Pancreas (tissue), 10 donors: ENCODE data around the gene ELN. TPM values are rescaled to one million over a fixed set of nuclear protein-coding genes. Genes with fewer than 3 reads are reported as not detected.

Source experiments
- ATAC-seq, 4 donors: fragments of 200-7000 bp; cut with Tn5 transposase; one replicate each; pipeline versions ENCODE4 v1.8.0 to v1.9.1; 2020; ENCODE audit warnings: mild to moderate bottlenecking in 4 of 4, moderate library complexity in 4 of 4
- DNase-seq, 6 donors: peaks; one replicate each; pipeline ENCODE4 v3.0.0-alpha.2; 2020
- FAIRE-seq: peaks from 2 replicates; lab custom pipeline; 2012; peaks lifted over from hg19 to GRCh38; lab: Jason Lieb, UNC
- H3K27ac ChIP-seq, 4 donors: fragments of 200-600 bp; sonication (generic); 1 replicate in 3 of 4; 2 replicates in 1 of 4; pipeline versions ENCODE4 v1.5.0 to v1.8.0; 2020
- H3K27me3 ChIP-seq, 4 donors: fragments of 200-600 bp; one replicate each; pipeline ENCODE4 v1.8.0; 2021
- H3K36me3 ChIP-seq, 3 donors: fragments of 200-600 bp; sonication (generic) in 1 of 3; one replicate each; pipeline versions ENCODE4 v1.5.0 to v1.8.0; 2020 to 2021
- H3K4me1 ChIP-seq, 3 donors: fragments of 200-600 bp; one replicate each; pipeline ENCODE4 v1.8.0; 2021
- H3K4me3 ChIP-seq, 4 donors: fragments of 200-600 bp; sonication (generic) in 2 of 4; one replicate each; pipeline versions ENCODE4 v1.5.0 to v1.8.0; 2020 to 2021
- H3K9me3 ChIP-seq, 4 donors: fragments of 200-600 bp; one replicate each; pipeline ENCODE4 v1.8.0; 2021
- CTCF ChIP-seq, 4 donors: fragments of 200-600 bp; sonication (generic) in 3 of 4; IDR thresholded peaks; one replicate each; pipeline versions ENCODE4 v1.5.0 to v1.8.0; 2021; ENCODE audit warnings: antibody characterized with exemption in 4 of 4
- WGBS, 2 donors: extraction: QIAGEN DNeasy Blood & Tissue Kit; methylation state at CpG; one replicate each; pipeline ENCODE4 v1.1.7; 2013; 5-methylcytosine and 5-hydroxymethylcytosine counted together
- intact Hi-C, 3 donors: fragments of 100-400 bp; cut with DNase I; formaldehyde crosslinking; loops; one replicate each; pipeline versions ENCODE4 v1.11.1 to v1.14.2; 2022
- polyA plus RNA-seq, 2 donors: library from polyadenylated mRNA; stranded (reverse); fragments of 200-250 nt; gene quantifications; one replicate each; pipeline ENCODE4 v1.2.3, GENCODE V29; 2013
- total RNA-seq, 6 donors: library from RNA; stranded (reverse); fragmentation: NEBNext Ultra II Directional in 4 of 6; extraction: Animal tissue kit (Norgen Biotek cat#: 25700) in 4 of 6; gene quantifications; one replicate each; pipeline versions ENCODE4 v1.2.1 to v1.2.4, GENCODE V29; 2021 to 2023
- donor health status: healthy with polysubstance abuse.
- donor health status: DM: no; HTN: no; CAD: no; lungs with moderate emphysema.
- donor health status: DM: no; HTN: no; CAD: no.
- donor health status: control.
- donor health status: control.
- donor health status: Bipolar disorder and iron deficiency.
- donor health status: DM: yes; HTN: yes; CAD: no.
- donor health status: DM: no; HTN: no; CAD: no.
- donor health status: DM: no; HTN: no; CAD: no.
- donor health status: DM: yes; HTN: yes; CAD: no.

ELN gene
- total and polyA plus RNA-seq, 8 donors, result 36.8 to 118 (median 70.7) TPM

GRCh38 chr7:74103219-74103772 lies 75.3 kb downstream of the ELN start:
- Histone ChIP-seq H3K4me3 (no peak overlapping the region), H3K9me3 (no peaks in the 10 kb centered on the region), H3K4me1 (no peaks in the 10 kb centered on the region), H3K27me3 (no peaks in the 10 kb centered on the region), H3K27ac (no peak overlapping the region), H3K36me3 (peaks cover 0 to 9% (median 0%) of the 10 kb centered on the region in 3 donors)
- FAIRE-seq (no peak), ATAC-seq (no peak), DNase-seq (no peak)
- intact Hi-C loops, result no loop called here
- TF ChIP-seq CTCF (IDR thresholded peaks at IDR 0.05), result no peak
- WGBS, 2 donors, result 93 to 96% methylated on average over 6 of the region's 6 CpGs

GRCh38 chr7:74104702-74105101 lies 76.7 kb downstream of the ELN start:
- no peaks in the 10 kb centered on the region for H3K4me1 ChIP-seq
- FAIRE-seq (no peak), DNase-seq (no peak), ATAC-seq (no peak)
- H3K27ac ChIP-seq, result no peak overlapping the region
- intact Hi-C loops, result no loop called here
- no peaks in the 10 kb centered on the region for H3K27me3 ChIP-seq
- H3K9me3 ChIP-seq, result no peaks in the 10 kb centered on the region
- H3K36me3 ChIP-seq, result peaks cover 0 to 11% (median 0%) of the 10 kb centered on the region in 3 donors
- no peak overlapping the region for H3K4me3 ChIP-seq
- 91 to 95% methylated on average over 8 of the region's 8 CpGs for WGBS, 2 donors
- no peak for TF ChIP-seq CTCF (IDR thresholded peaks at IDR 0.05)

GRCh38 chr7:74105992-74106391 lies 78.0 kb downstream of the ELN start:
- FAIRE-seq (no peak), DNase-seq (no peak), ATAC-seq (no peak)
- H3K4me1 ChIP-seq, result no peaks in the 10 kb centered on the region
- TF ChIP-seq CTCF (IDR thresholded peaks at IDR 0.05), result no peak
- H3K4me3 ChIP-seq, result no peak overlapping the region
- H3K9me3 ChIP-seq, result no peaks in the 10 kb centered on the region
- intact Hi-C loops, result no loop called here
- H3K27me3 ChIP-seq, result no peaks in the 10 kb centered on the region
- WGBS, 2 donors, result 93% methylated on average over 11 of the region's 11 CpGs
- H3K27ac ChIP-seq, result no peak overlapping the region
- H3K36me3 ChIP-seq, result peaks cover 0 to 11% (median 0%) of the 10 kb centered on the region in 3 donors

- no peak overlapping the region for H3K27ac ChIP-seq
- no peak overlapping the region for H3K4me3 ChIP-seq
- H3K4me1 ChIP-seq, result no peaks in the 10 kb centered on the region
- TF ChIP-seq CTCF (IDR thresholded peaks at IDR 0.05), result no peak
- intact Hi-C loops, result no loop called here
- ATAC-seq (no peak), DNase-seq (no peak), FAIRE-seq (no peak)
- H3K9me3 ChIP-seq, result no peaks in the 10 kb centered on the region
- WGBS, 2 donors, result 93 to 97% methylated on average over 16 to 18 of the region's 18 CpGs
- H3K27me3 ChIP-seq, result no peaks in the 10 kb centered on the region
- peaks cover 0 to 11% (median 0%) of the 10 kb centered on the region in 3 donors for H3K36me3 ChIP-seq
Observed at GRCh38 chr7:74106846-74107245, 78.9 kb downstream of the ELN start.

GRCh38 chr7:74115326-74115725 lies 87.4 kb downstream of the ELN start:
- Histone ChIP-seq H3K27ac (no peak overlapping the region), H3K9me3 (no peaks in the 10 kb centered on the region), H3K4me3 (no peak overlapping the region), H3K27me3 (no peaks in the 10 kb centered on the region), H3K36me3 (no peaks in the 10 kb centered on the region), H3K4me1 (no peaks in the 10 kb centered on the region)
- FAIRE-seq (no peak), ATAC-seq (no peak), DNase-seq (no peak)
- intact Hi-C loops, result no loop called here
- 80% methylated on average over 17 of the region's 17 CpGs for WGBS, 2 donors
- TF ChIP-seq CTCF (IDR thresholded peaks at IDR 0.05), result no peak
